Ishikawa (cell line): ENCODE data around the gene TROAP.

Experiments used
- CEBPB ChIP-seq: IDR thresholded peaks from 2 replicates; pipeline ENCODE4 v1.6.1; 2012
- CREB1 ChIP-seq: IDR thresholded peaks from 2 replicates; pipeline ENCODE4 v1.6.1; 2012; ENCODE audit warnings: low read depth
- EGR1 ChIP-seq: IDR thresholded peaks from 2 replicates; pipeline ENCODE4 v1.6.1; 2012
- EP300 ChIP-seq: IDR thresholded peaks from 2 replicates; pipeline ENCODE4 v1.6.1; 2012; ENCODE audit warnings: borderline replicate concordance
- FOXM1 ChIP-seq: IDR thresholded peaks from 2 replicates; pipeline ENCODE4 v1.6.1; 2012; ENCODE audit warnings: low read depth, borderline replicate concordance
- NFIC ChIP-seq: IDR thresholded peaks from 2 replicates; pipeline ENCODE4 v1.6.1; 2012
- RAD21 ChIP-seq: IDR thresholded peaks from 2 replicates; pipeline ENCODE4 v1.6.1; 2012; ENCODE audit warnings: low read depth
- TAF1 ChIP-seq: IDR thresholded peaks from 2 replicates; pipeline ENCODE4 v1.6.1; 2012; ENCODE audit warnings: low read depth, mild to moderate bottlenecking
- TCF12 ChIP-seq: IDR thresholded peaks from 2 replicates; pipeline ENCODE4 v1.6.1; 2012; ENCODE audit warnings: low read depth
- TEAD4 ChIP-seq: IDR thresholded peaks from 2 replicates; pipeline ENCODE4 v1.6.1; 2012
- YY1 ChIP-seq: IDR thresholded peaks from 2 replicates; pipeline ENCODE4 v1.6.1; 2012; ENCODE audit warnings: low read depth
- ZBTB7A ChIP-seq: IDR thresholded peaks from 2 replicates; pipeline ENCODE4 v1.6.1; 2012; ENCODE audit warnings: low read depth
- TF ChIP-seq, protein P1 (sequence below): IDR thresholded peaks from 2 replicates; pipeline ENCODE4 v1.6.1; 2012; ENCODE audit warnings: low read depth, mild to moderate bottlenecking
- TF ChIP-seq, protein P2 (sequence below): IDR thresholded peaks from 2 replicates; pipeline ENCODE4 v1.6.1; 2012
- TF ChIP-seq, protein P3 (sequence below): IDR thresholded peaks from 2 replicates; pipeline ENCODE4 v1.6.1; 2012

Gene TROAP

DNA sequence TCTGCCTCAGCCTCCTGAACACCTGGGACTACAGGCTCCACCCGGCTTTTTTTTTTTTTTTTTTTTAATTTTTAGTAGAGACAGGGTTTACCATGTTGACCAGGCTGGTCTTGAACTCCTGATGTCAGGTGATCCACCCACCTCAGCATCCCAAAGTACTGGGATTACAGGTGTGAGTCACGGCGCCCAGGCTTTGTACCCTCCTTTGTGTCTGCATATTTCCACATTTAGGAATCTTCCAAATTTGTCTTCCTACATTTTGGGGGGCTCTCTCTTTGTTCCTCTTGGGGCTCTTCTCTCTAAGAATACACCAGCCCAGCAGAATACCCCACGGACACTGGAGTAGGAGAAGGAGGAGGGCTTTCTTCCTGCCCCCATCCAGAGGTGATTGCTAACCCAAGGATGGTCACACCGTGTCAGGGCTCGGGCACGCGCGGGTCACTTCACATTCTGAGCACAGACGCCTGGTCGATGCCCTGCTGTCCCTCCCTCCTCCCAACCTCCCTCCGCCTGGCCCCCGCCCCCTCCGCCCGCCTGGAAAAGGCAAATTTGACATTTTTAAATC, 21.5 kb downstream of the TROAP start:
- TF ChIP-seq, protein P1, sequence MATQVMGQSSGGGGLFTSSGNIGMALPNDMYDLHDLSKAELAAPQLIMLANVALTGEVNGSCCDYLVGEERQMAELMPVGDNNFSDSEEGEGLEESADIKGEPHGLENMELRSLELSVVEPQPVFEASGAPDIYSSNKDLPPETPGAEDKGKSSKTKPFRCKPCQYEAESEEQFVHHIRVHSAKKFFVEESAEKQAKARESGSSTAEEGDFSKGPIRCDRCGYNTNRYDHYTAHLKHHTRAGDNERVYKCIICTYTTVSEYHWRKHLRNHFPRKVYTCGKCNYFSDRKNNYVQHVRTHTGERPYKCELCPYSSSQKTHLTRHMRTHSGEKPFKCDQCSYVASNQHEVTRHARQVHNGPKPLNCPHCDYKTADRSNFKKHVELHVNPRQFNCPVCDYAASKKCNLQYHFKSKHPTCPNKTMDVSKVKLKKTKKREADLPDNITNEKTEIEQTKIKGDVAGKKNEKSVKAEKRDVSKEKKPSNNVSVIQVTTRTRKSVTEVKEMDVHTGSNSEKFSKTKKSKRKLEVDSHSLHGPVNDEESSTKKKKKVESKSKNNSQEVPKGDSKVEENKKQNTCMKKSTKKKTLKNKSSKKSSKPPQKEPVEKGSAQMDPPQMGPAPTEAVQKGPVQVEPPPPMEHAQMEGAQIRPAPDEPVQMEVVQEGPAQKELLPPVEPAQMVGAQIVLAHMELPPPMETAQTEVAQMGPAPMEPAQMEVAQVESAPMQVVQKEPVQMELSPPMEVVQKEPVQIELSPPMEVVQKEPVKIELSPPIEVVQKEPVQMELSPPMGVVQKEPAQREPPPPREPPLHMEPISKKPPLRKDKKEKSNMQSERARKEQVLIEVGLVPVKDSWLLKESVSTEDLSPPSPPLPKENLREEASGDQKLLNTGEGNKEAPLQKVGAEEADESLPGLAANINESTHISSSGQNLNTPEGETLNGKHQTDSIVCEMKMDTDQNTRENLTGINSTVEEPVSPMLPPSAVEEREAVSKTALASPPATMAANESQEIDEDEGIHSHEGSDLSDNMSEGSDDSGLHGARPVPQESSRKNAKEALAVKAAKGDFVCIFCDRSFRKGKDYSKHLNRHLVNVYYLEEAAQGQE: no peak
- TF ChIP-seq CEBPB (no peak), CREB1 (no peak), TAF1 (no peak)
- TF ChIP-seq, protein P2, sequence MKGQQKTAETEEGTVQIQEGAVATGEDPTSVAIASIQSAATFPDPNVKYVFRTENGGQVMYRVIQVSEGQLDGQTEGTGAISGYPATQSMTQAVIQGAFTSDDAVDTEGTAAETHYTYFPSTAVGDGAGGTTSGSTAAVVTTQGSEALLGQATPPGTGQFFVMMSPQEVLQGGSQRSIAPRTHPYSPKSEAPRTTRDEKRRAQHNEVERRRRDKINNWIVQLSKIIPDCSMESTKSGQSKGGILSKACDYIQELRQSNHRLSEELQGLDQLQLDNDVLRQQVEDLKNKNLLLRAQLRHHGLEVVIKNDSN: no peak

DNA sequence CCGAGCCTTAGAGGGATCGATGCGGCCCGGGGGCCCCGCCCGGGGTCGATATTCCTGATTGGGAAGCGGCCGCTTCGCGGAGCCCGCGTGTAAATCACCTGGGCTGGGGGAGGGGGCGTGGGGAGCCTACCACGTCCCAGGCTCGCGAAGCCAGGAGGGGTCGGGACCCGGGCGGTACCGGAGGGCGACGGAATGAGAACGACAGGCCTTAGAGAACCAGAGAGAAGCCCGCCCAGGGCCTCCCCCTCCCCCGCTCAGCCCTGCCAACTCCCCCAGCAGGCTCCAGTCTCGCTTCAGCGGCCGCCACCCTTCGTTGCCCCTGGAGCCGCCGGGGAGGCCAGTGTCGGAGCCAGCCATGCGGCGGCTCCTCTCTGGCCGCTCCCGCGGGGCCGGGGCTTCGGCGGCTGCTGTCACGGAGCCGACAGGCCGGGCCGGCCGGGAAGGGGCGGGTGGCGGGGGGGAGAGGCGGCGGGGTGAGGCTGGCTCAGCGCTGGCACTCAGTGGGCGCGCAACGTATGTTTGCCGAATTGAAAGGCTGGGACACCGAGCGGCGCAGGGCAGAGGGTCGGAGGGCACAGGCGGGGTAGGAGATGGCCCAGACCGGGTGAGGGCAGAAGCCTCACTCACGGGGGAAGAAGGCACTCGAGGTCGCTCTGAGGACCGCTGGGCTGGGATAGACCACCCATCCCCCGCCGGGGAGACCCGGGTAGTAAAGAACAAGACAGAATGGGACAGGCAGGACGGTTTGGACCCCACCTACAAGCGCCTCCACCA, 22.2 kb downstream of the TROAP start:
- TF ChIP-seq NFIC: peak; percentile 96
- TF ChIP-seq EGR1: peak; percentile 33; the same call in 1 of the 2 replicates
- TF ChIP-seq, protein P3, sequence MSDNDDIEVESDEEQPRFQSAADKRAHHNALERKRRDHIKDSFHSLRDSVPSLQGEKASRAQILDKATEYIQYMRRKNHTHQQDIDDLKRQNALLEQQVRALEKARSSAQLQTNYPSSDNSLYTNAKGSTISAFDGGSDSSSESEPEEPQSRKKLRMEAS: peak; percentile 5
- TF ChIP-seq, protein P1: no peak
- no peak for TF ChIP-seq TAF1
- TF ChIP-seq, protein P2: no peak
- TF ChIP-seq TEAD4: peak; percentile 55
- peak; percentile 71 for TF ChIP-seq EP300
- peak; percentile 54; the same call in 1 of the 2 replicates for TF ChIP-seq ZBTB7A
- no peak; the same call in 1 of the 2 replicates for TF ChIP-seq RAD21
- no peak; the same call in 1 of the 2 replicates for TF ChIP-seq CEBPB
- no peak; the same call in 1 of the 2 replicates for TF ChIP-seq YY1
- TF ChIP-seq FOXM1: 0 out of 2 replicates have a peak, but pooled peaks have one; percentile 18
- peak; percentile 91 for TF ChIP-seq TCF12
- no peak for TF ChIP-seq CREB1

DNA sequence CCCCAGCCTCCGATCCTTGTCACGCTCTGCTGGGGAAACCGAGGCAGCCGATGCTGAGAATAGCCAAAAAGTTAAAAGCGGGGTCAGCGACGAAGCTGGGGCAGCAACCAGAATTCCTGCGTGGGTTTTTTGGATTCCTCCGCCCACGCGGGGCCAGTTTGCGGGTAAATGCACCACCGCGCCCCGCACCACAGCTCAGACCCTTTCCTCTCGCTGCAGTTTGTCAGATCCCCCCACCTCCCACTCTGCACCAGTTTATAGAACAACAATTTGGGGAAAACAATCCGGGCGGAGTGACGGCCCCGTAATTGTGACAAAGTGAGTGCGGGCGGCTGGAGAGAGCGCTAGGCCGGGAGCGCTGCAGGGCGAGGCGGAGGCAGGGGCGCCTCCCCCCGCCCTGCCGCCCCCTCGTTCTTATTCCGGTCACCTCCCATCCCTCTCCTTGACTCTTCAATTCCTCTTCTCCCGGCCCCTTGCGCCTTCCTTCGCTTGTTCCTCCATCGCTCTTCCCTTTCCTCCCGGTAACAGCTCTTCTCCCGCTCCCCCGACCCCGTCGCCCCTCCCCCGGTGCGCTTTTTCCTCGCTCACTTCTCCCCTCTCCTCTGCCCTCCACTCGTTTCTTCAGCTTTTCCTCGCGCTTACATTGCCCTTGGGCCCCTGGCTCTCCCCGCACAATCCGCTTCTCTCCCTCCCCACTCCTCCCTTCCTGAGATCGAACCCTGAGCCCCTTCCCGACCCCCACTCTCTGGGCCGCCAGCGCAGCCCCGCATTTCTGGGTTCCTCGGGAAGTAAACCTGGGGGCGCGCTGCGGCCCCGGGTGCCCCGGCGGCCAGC, 23.0 kb downstream of the TROAP start:
- TF ChIP-seq TEAD4 (no peak), ZBTB7A (peak; percentile 80), EGR1 (peak; percentile 73), TAF1 (no peak)
- TF ChIP-seq, protein P3: 0 out of 2 replicates have a peak, but pooled peaks have one; percentile 3

DNA sequence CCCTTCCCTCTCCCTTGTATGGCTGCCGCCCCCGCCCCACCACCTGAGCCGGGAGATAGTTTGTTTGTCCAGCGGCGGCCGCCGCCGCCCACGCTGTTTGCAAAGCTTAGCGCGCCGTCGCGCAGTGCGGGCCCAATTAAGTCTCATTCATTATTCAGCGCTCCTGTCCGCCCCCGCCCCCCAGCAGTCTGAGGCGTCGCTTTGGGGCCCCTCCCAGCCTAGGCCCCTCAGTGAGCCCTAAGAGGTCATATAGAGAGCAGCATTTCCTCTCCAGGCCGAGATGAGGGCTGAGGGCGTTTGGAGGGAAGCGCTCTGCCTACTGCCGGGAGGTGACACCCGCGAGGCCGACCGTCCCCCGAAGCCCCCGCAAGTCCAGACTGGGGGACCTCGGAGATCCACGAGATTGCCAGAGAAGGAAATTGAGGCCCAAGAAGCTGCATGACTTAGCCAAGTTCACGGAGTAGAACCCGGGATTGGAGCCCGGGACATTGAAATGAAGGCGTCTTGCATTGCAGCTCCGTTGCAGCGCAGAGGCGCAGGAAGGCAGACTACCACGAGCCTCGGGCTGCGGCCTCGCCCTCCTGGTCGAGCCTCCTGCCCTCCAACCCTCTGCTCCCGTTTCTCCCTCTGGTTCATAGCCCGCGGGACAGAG, 23.7 kb downstream of the TROAP start, which contains the start of gene DNAJC22:
DNAJC22 (plus strand) TSS at position 230 of the 652 bp plus-strand sequence. CDS start 1,985 bp downstream, outside the sequence.
- TF ChIP-seq, protein P2: no peak
- TF ChIP-seq EP300 (0 out of 2 replicates have a peak, but pooled peaks have one; percentile 18), TCF12 (no peak), EGR1 (peak; percentile 97), TEAD4 (peak; percentile 27; the same call in 1 of the 2 replicates), NFIC (no peak)
- TF ChIP-seq, protein P3: peak; percentile 61
